Measurements from ENCODE around the gene WDR86. TPM values are rescaled to one million over a fixed set of nuclear protein-coding genes. Genes with fewer than 3 reads are reported as not detected.

WDR86 gene
- total and polyA plus RNA-seq, 2 of the 8 experiments (the other 6 are each of a cell fraction or from before 2014, with no cell fraction given) = 12.7 to 15.8 TPM

DNA sequence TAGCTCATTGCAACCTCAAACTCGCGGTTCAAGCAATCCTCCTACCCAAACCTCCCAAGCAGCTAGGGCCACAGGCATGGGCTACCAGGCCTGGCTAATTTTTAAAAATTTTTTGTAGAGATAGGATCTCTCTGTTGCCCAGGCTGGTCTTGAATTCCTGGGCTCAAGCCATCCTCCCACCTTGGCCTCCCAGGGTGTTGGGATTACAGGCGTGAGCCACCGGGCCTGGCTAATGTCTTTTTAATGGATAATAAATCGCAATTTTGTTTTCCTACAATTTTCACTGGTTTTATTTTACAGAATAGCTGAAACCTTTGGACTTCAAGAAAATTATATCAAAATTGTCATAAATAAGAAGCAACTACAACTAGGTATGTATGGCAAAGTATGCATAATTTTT lies 57.3 kb downstream of the WDR86 start:
- no peak overlapping the region for H3K4me3 ChIP-seq (ENCODE audit: extremely low read depth in 1 of 4, insufficient read depth in 2 of 4, low read depth in 3 of 4, low read length in 4 of 4)
- no peak overlapping the region for H2BK12ac ChIP-seq (ENCODE audit: low read depth, low read length)
- no peak overlapping the region for H3K4ac ChIP-seq (replicated peaks; ENCODE audit: insufficient read length, low read depth, low read length)
- WGBS, 2 experiments (ENCODE audit: extremely low coverage in 1 of 2, insufficient coverage in 1 of 2, insufficient read length in 1 of 2, insufficient replicate concordance in 2 of 2, low coverage in 1 of 2, low lambda C conversion rate in 2 of 2, missing lambda C conversion rate in 1 of 2) = 82% methylated on average over 5 of the region's 5 CpGs; no CpG with 5 or more reads in 1 of the 2 experiments
- no peaks in the 10 kb centered on the region for H3K9me3 ChIP-seq (ENCODE audit: insufficient read depth in 2 of 2, low read depth in 1 of 2, low read length in 1 of 2)
- no peak overlapping the region for H3K14ac ChIP-seq (ENCODE audit: insufficient read length)
- no peak overlapping the region for H3K27ac ChIP-seq (ENCODE audit: low read depth, low read length)
- H3K23ac ChIP-seq (ENCODE audit: insufficient read length) = no peak overlapping the region
- no peak overlapping the region for H3K18ac ChIP-seq (ENCODE audit: extremely low read depth, low read length)
- H4K91ac ChIP-seq (replicated peaks; ENCODE audit: insufficient read length, low read length) = no peak overlapping the region
- no peak overlapping the region for H2AK5ac ChIP-seq (ENCODE audit: low read depth, low read length)
- ChIA-PET POLR2A (ENCODE audit: partially characterized antibody) (interaction anchor here (1.5 kb wide), 1 partner anchor 14 kb away, joined by 3 read pairs; no protein-coding TSS in a partner anchor), CTCF (ENCODE audit: partially characterized antibody) (interaction anchor here (0.6 to 8.0 kb wide), 26 partner anchors 8 to 244 kb away, joined by 3 to 161 read pairs (median 4); no protein-coding TSS in a partner anchor)
- H2BK5ac ChIP-seq (ENCODE audit: low read depth, low read length) = no peak overlapping the region
- H3K4me2 ChIP-seq (ENCODE audit: insufficient read depth in 1 of 2, low read depth in 2 of 2, low read length in 2 of 2) = no peak overlapping the region
- no peak for DNase-seq (ENCODE audit: low read depth in 1 of 2, low spot score in 2 of 2)
- H4K5ac ChIP-seq (ENCODE audit: insufficient read length, low read depth, low read length) = no peak overlapping the region
- H3K23me2 ChIP-seq (ENCODE audit: low read depth, low read length) = no peaks in the 10 kb centered on the region
- H3K56ac ChIP-seq (replicated peaks; ENCODE audit: insufficient read length, low read depth, low read length) = no peak overlapping the region
- peaks cover 3 to 6% of the 10 kb centered on the region in 2 experiments for H4K20me1 ChIP-seq (replicated peaks in 1 of 2; ENCODE audit: control insufficient read depth in 1 of 2, insufficient read depth in 2 of 2, low read length in 2 of 2)
- H3K27me3 ChIP-seq (replicated peaks in 1 of 4; ENCODE audit: control insufficient read depth in 3 of 4, extremely low read depth in 1 of 4, insufficient read depth in 3 of 4, low read length in 3 of 4) = no peaks in the 10 kb centered on the region
- no peak overlapping the region for H2BK120ac ChIP-seq (replicated peaks; ENCODE audit: low read depth, low read length)
- H3K79me1 ChIP-seq (ENCODE audit: low read depth, low read length) = no peaks in the 10 kb centered on the region
- H3K79me2 ChIP-seq (ENCODE audit: control insufficient read depth in 1 of 2, insufficient read depth in 2 of 2, low read length in 2 of 2) = no peaks in the 10 kb centered on the region
- H2BK20ac ChIP-seq (ENCODE audit: low read length) = no peak overlapping the region
- H2AFZ ChIP-seq (ENCODE audit: low read length) = no peak overlapping the region
- H3K4me1 ChIP-seq (replicated peaks in 1 of 4; ENCODE audit: control insufficient read depth in 3 of 4, insufficient read depth in 4 of 4, low read length in 3 of 4) = no peaks in the 10 kb centered on the region
- TF ChIP-seq RNF2 (IDR thresholded peaks at IDR 0.05; ENCODE audit: borderline replicate concordance, low read depth, low read length, missing control alignments, poor library complexity, severe bottlenecking) = no peak
- no peak for TF ChIP-seq GABPA (IDR thresholded peaks at IDR 0.05; ENCODE audit: borderline replicate concordance, insufficient read depth, low read length)
- no peak for TF ChIP-seq TCF12 (IDR thresholded peaks at IDR 0.05; ENCODE audit: low read depth, low read length)
- TF ChIP-seq YY1 (IDR thresholded peaks at IDR 0.05; ENCODE audit: low read depth, low read length) = no peak
- no peak for TF ChIP-seq TBP (IDR thresholded peaks at IDR 0.05; ENCODE audit: low read depth, low read length)
- TF ChIP-seq CBX5 (IDR thresholded peaks at IDR 0.05; ENCODE audit: low read depth, low read length) = no peak
- no peak for TF ChIP-seq TAF7 (optimal IDR thresholded peaks at IDR 0.05; ENCODE audit: borderline replicate concordance, low read depth, low read length)
- H4K8ac ChIP-seq (ENCODE audit: extremely low read depth, insufficient read depth, low read length) = no peak overlapping the region
- FAIRE-seq = no peak
- H2BK15ac ChIP-seq (ENCODE audit: low read length) = no peak overlapping the region
- peaks cover 0 to 46% (median 23%) of the 10 kb centered on the region in 4 experiments; a peak in 6 of 8 replicates for H3K36me3 ChIP-seq (ENCODE audit: control insufficient read depth in 2 of 4, insufficient read depth in 4 of 4, low read length in 3 of 4)
- no peak overlapping the region for H3K9ac ChIP-seq (replicated peaks in 1 of 4; ENCODE audit: extremely low read depth in 1 of 4, low read depth in 3 of 4, low read length in 3 of 4)
